HG02885 (cell line): ENCODE results near the gene ZFP62.
"Not testable (repeated sequence)": the region's sequence is repeated elsewhere in the genome, so short reads cannot be mapped to it uniquely, and the experiment has no call there.

Experiments used
- ATAC-seq: cut with Tn5 transposase; IDR thresholded peaks from one replicate; pipeline ENCODE4 v1.9.1; 2021; ENCODE audit warnings: mild to moderate bottlenecking; ENCODE audit not compliant: unreplicated experiment, poor library complexity

Gene ZFP62

GRCh38 chr5:180831139-180832093 is 29.7 kb downstream of the ZFP62 start:
- peak; percentile 80 for ATAC-seq

DNA sequence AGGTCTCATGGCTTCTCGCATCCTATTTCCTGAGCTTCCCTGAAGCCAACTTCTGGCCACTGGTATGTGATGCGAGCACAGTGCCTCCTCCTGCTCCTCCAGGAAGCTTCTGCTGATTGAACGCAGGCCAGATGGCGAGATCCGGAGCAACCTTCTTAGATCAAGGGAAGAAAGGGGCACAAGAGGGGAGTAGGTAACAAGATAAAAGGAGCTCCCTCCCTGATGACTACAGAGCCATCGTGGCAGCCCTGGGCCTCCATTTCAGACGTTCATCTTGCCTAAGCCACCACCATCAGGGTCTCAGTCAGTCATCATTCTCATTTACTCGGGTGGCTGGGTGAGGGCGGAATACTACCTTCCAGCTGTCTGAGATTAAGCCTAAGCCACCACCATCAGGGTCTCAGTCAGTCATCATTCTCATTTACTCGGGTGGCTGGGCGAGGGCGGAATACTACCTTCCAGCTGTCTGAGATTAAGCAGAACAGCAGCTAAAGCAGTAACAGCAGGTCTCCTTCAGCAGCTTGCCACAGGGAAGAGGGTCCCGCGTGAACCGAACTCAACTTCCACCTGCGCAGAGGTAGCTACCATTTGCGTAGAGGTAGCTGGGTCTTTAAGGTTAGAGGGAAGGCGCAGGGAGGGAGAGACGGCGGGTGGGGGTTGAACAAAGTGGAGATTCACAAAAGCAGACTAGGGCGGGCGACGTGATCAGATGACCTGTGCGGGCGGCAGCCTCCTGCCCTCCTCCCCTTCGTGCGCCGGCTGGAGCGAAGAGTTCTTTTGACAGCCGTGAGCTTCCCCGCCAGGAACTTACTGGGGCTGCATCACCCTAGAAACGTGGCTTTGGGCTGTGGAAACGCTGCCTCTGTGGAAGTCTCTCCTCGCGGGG is 30.6 kb downstream of the ZFP62 start:
- peak; percentile 56 for ATAC-seq

DNA sequence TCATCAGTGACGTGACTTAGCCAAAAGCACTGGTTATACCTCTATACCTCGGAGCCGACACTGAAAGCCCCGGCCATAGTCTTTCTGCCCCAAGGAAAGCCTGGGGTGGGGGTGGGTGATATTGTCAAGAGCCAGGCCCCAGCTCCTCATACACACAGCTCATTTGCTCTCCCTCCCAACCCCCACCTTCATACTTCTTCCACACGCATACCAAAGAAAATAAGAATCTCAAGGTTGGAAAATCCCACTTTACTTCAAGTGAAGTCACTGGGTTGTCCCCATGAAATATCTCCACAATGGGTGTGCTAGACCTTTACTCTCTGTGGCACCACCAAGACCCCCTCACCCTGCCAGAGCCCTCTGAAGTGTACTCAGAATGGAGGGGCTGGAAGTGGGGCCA is 31.4 kb downstream of the ZFP62 start:
- no peak for ATAC-seq

- ATAC-seq = not testable (repeated sequence)
Measured at GRCh38 chr5:180828756-180829531, 32.1 kb downstream of the ZFP62 start.

- ATAC-seq = not testable (repeated sequence)
Measured at GRCh38 chr5:180827374-180827773, 33.7 kb downstream of the ZFP62 start.

GRCh38 chr5:180825768-180826525 is 35.1 kb downstream of the ZFP62 start:
- no peak for ATAC-seq

- no peak for ATAC-seq
Measured at GRCh38 chr5:180824630-180825476, 36.2 kb downstream of the ZFP62 start.

DNA sequence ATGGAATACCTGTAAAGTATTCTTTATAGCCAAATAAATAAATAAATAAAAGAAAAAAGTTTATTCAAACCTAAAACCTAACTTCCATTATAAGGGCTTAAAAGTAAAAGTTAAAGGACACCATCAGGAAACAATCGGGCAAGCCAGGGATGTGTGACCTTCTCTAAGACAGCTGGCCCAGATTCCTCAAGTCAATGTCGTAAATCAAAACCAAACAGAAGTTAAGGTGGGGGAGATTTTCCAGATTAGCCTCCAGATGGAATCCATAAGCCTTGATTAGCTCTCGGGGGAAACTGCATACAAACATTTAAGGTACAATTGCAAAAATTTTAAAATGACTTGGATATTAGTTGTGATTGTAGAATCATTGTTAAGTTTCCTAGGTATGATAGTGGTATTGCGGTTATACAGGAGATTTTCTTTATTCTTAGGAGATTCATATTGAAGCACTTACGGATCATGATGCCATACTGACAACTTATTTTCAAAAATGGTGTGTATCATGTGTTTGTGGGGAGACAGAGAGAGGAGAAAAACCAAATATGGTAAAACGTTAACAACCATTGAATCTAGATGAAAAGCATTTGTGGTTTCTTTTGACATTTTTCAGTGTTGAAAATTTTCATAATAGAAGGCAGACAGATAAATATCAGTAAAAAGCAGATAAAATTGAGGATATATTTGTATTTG is 37.0 kb downstream of the ZFP62 start:
- no peak for ATAC-seq

- no peak for ATAC-seq
Measured at GRCh38 chr5:180823346-180823745, 37.7 kb downstream of the ZFP62 start.

GRCh38 chr5:180821538-180821937 is 39.5 kb downstream of the ZFP62 start:
- ATAC-seq = no peak

DNA sequence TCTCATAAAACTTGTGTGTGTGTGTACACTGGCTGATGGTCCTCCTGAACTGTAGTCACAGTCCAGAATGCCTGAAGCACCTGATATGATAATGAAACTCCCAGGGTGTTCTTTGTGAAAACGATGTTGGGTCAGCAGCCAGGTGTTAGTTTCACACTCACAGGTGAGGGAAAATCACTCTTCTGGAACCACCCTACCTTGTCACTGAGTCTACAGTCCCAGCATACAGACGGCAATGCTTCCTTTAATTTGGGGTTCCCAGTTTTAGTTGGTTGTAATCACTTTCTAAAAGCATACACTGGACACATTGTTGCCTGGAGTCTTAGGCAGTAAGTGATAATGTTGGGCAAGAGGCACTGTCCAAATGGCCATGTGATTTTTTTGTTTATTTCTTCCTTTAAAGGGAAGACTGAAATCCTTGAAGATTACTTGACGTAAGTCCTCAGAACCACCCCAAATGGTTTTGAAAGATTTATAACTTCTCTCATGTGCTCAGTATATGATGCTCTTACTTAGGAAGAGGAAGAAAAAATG is 40.2 kb downstream of the ZFP62 start:
- ATAC-seq = peak; percentile 77

DNA sequence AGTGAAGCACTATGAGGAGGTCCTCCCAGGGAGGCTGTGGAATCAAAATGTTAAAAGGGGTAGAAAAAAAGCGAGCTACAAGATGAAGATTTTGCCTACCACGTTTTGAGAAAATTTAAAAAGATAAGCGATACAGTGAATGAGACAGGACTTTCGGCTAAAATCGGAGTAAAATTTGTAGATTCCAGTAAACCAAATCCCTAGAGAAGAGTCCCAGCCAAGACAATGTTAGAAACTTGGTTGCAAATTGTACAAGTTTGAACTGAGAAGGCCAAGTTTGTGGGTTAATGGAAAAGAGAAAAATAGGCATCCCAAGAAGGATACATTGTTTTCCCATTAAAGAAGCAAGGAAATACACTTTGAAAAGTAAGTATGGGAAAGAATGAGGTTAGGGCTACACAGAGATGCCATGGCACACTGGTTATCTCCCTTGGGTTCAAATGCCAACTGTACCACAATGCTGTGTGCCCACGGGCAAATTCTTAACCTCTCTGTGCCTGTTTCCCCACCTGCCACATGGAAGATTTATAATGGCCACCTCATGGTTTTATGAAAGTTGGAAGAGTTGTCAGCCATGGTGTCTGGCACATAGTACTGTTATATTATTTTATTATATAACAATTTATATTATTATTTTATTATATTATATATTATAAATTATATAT is 42.3 kb downstream of the ZFP62 start:
- ATAC-seq = no peak

- ATAC-seq = no peak
Measured at GRCh38 chr5:180817893-180818674, 43.0 kb downstream of the ZFP62 start.

DNA sequence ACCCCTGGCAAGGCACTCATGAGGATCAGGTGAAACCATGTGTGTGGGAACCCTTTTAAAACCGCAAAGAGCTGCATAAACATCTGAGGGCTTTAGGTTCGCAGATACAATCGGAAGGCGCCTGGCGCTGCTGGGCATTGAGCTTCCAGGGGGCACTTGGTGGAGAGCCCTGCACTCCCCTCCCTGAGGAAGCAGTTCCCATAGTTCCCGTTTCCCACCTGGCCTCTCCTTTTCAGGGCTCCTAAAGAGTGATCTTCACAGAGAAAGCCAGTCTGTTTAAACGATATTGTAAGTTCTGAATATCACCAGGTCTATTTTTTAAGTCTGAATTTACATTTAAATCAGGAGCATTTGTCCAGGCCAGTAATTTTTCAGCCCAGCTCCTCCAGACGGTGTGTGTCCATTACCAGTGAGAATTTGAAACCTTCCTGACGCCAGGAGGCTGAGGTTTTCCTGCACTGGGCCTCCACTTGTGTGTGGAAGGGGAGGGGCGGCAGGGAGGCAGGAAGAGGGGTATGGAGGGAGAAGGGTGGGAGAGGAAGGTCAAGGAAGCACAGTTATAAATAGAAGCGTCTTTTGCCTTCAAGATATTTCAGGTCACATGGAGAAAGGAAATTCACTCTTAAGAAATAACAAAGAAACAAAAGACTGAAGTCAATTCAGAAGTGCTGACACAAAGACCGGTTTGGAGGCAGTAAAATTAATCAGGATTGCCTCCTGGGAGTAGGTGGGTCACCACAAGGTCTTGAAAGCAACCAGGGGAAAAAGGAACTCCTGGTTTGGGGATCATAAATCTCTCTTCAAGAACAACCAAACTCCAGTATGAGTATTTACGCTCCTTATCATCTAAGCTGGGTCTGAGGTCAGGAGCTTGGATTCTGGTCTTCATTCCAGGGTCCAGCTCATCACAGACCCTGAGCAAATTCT is 44.2 kb downstream of the ZFP62 start:
- no peak for ATAC-seq

DNA sequence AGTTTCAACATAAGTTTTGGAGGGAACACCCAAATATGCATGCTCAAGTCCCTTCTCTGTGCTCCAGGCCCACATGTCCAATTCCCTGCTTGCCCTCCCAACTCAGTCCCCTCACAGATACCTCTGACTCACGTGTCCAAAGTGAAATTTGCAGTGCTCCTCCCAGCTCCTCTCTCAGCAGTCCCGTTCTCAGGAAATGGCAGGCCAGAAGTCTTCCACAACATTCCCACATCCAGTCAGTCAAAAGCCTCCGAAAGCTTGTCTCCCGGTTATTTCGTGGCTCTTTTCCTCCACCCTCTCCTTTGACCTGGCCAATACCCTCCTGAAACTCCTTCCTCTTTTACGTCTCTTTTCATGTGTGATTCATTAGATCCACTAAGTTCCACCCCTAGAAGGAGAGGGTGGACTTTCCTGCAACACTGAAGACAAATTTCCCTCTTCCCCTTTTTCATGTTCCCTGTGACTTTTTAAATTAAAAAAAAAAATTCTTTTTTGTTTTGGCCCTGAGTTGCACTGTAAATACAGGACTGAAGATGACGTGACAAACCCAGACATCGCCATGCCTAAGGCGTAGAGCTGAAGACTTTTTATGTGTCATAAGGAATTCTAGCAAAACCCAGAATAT is 45.7 kb downstream of the ZFP62 start:
- ATAC-seq = no peak
